ENCODE results near the gene SLC44A4. TPM values are rescaled to one million over a fixed set of nuclear protein-coding genes. Genes with fewer than 3 reads are reported as not detected.

Gene SLC44A4
- 0.40 to 0.94 TPM (median 0.66 TPM) in 3 replicates for total RNA-seq

GRCh38 chr6:31878726-31879125 is at the start of gene SLC44A4:
Gene SLC44A4, minus strand, starts transcription at chr6:31878997. Its CDS starts 17 bp downstream, at chr6:31878980.
- Mint-ChIP-seq H3K27ac (no peak within 1 kb of the TSS), H3K36me3 (peaks cover 30% of the 10 kb centered on the region), H3K9me3 (no peaks in the 10 kb centered on the region), H3K4me1 (no peaks in the 10 kb centered on the region), H3K27me3 (ENCODE audit: low read depth) (no peaks in the 10 kb centered on the region), H3K4me3 (no peak within 1 kb of the TSS)
- no peak for DNase-seq (ENCODE audit: low spot score in 2 of 2, unreplicated experiment in 2 of 2)
- no peak for TF ChIP-seq CTCF (IDR thresholded peaks at IDR 0.05; ENCODE audit: unreplicated experiment)

GRCh38 chr6:31928672-31928939 is 49.8 kb upstream of the SLC44A4 start:
- Mint-ChIP-seq H3K27ac (no peak overlapping the region), H3K4me3 (no peak overlapping the region), H3K9me3 (no peaks in the 10 kb centered on the region), H3K4me1 (no peaks in the 10 kb centered on the region), H3K36me3 (no peaks in the 10 kb centered on the region), H3K27me3 (ENCODE audit: low read depth) (peaks cover 21% of the 10 kb centered on the region)
- no peak for TF ChIP-seq CTCF (IDR thresholded peaks at IDR 0.05; ENCODE audit: unreplicated experiment)
- no peak for DNase-seq (ENCODE audit: low spot score in 2 of 2, unreplicated experiment in 2 of 2)

GRCh38 chr6:31927863-31928671 is 49.3 kb upstream of the SLC44A4 start:
- no peaks in the 10 kb centered on the region for H3K9me3 Mint-ChIP-seq
- peaks cover 18% of the 10 kb centered on the region for H3K27me3 Mint-ChIP-seq (ENCODE audit: low read depth)
- H3K36me3 Mint-ChIP-seq, result no peaks in the 10 kb centered on the region
- H3K4me1 Mint-ChIP-seq, result no peaks in the 10 kb centered on the region
- H3K27ac Mint-ChIP-seq, result no peak overlapping the region
- no peak for TF ChIP-seq CTCF (IDR thresholded peaks at IDR 0.05; ENCODE audit: unreplicated experiment)
- no peak overlapping the region for H3K4me3 Mint-ChIP-seq
- no peak for DNase-seq (ENCODE audit: low spot score in 2 of 2, unreplicated experiment in 2 of 2)

- no peak within 1 kb of the TSS for H3K27ac Mint-ChIP-seq
- TF ChIP-seq CTCF (IDR thresholded peaks at IDR 0.05; ENCODE audit: unreplicated experiment), result no peak
- H3K9me3 Mint-ChIP-seq, result no peaks in the 10 kb centered on the region
- no peak for DNase-seq (ENCODE audit: low spot score in 2 of 2, unreplicated experiment in 2 of 2)
- peaks cover 16% of the 10 kb centered on the region for H3K27me3 Mint-ChIP-seq (ENCODE audit: low read depth)
- no peaks in the 10 kb centered on the region for H3K36me3 Mint-ChIP-seq
- no peaks in the 10 kb centered on the region for H3K4me1 Mint-ChIP-seq
- no peak within 1 kb of the TSS for H3K4me3 Mint-ChIP-seq
Measured at GRCh38 chr6:31927242-31927862, 48.6 kb upstream of the SLC44A4 start, which contains the start of gene C2. Gene C2, plus strand, starts transcription at chr6:31927717. Its CDS starts 36 bp downstream, at chr6:31927753.

- no peak for TF ChIP-seq CTCF (IDR thresholded peaks at IDR 0.05; ENCODE audit: unreplicated experiment)
- Mint-ChIP-seq H3K27me3 (ENCODE audit: low read depth) (peaks cover 12% of the 10 kb centered on the region), H3K9me3 (no peaks in the 10 kb centered on the region), H3K4me1 (peaks cover 4% of the 10 kb centered on the region), H3K36me3 (no peaks in the 10 kb centered on the region), H3K4me3 (no peak overlapping the region), H3K27ac (no peak overlapping the region)
- no peak for DNase-seq (ENCODE audit: low spot score in 2 of 2, unreplicated experiment in 2 of 2)
Measured at GRCh38 chr6:31922942-31923341, 44.1 kb upstream of the SLC44A4 start.
